ENCODE results near the gene NLE1.
A peak's percentile ranks its signal among the peaks of the same experiment; 100 is the strongest.

The NLE1 gene

DNA sequence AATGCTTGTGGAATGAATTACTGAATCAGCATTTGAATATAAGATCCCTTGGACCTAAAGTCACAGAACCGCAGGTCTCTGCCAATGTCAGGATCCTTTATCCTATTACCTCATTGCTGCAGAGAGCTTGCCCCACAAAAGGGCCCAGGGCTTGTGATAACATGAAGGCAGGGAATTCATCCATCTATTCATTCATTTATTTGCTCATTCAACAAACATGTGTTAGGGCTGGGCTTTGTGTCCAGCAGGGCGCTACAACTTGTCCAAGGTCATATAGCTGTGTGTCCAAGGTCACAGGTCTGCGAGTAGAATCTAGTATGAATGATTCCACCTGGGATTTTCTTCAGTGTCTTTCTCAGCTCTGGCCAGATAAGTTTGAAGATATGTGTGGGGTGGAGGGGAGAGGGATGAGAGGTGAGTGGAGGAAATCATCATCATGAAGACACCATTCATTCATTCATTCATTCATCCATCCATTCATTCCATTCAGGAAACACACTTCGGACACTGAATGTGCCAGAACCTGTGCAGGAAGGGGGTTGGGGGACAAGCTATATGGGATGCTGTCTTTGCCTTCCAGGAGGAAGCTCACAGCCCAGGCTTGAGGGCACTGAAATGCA, 4.2 kb upstream of the NLE1 start:
- Histone ChIP-seq H3K9ac (ENCODE audit: low read length) (no peak overlapping the region), H3K4me1 (ENCODE audit: control insufficient read depth, insufficient read depth, low read length) (no peaks in the 10 kb centered on the region), H3K36me3 (ENCODE audit: control insufficient read depth, insufficient read depth, low read length, severe bottlenecking) (no peaks in the 10 kb centered on the region), H3K27me3 (replicated peaks; ENCODE audit: control insufficient read depth, insufficient read depth, low read length) (peaks cover 19% of the 10 kb centered on the region), H3K4me3 (ENCODE audit: low read length) (no peak overlapping the region), H3K9me3 (ENCODE audit: control insufficient read depth, low read length) (no peaks in the 10 kb centered on the region)
- no peak for DNase-seq (ENCODE audit: low read depth)

DNA sequence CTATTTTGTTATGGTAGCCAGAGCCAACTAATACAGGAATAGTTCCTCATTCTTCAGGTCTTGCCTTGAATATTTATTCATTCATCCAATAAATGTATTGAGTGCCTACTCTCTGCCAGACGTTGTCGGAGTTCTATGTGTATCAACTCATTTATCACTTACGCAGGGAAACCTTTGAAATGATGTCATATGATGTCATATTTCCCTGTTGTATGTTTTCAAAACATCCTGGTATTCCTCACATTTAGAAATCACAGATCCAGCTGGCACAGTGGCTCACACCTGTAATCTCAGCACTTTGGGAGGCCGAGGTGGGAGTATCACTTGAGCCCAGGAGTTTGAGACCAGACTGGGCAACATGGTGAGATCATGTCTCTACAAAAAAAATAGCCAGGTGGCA, 2.7 kb upstream of the NLE1 start:
- DNase-seq (ENCODE audit: low read depth) = no peak
- peaks cover 17% of the 10 kb centered on the region for H3K27me3 ChIP-seq (replicated peaks; ENCODE audit: control insufficient read depth, insufficient read depth, low read length)
- H3K4me3 ChIP-seq (ENCODE audit: low read length) = no peak overlapping the region
- H3K36me3 ChIP-seq (ENCODE audit: control insufficient read depth, insufficient read depth, low read length, severe bottlenecking) = peaks cover 2% of the 10 kb centered on the region
- no peak overlapping the region for H3K9ac ChIP-seq (ENCODE audit: low read length)
- no peaks in the 10 kb centered on the region for H3K9me3 ChIP-seq (ENCODE audit: control insufficient read depth, low read length)
- H3K4me1 ChIP-seq (ENCODE audit: control insufficient read depth, insufficient read depth, low read length) = peaks cover 7% of the 10 kb centered on the region

DNA sequence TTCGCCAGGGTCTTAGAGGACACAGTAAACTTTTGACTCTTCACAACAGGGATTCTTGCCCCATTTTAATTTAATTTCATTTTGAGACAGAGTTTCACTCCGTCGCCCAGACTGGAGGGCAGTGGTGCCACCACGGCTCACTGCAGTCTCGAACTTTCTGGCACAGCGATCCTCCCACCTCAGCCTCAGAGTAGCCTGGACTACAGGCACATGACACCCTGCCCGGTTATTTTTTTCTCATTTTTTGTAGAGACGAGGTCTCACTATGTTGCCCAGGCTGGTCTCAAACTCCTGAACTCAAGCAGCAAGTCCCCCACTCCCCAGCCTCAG, 329 bp upstream of the NLE1 start:
- Histone ChIP-seq H3K36me3 (ENCODE audit: control insufficient read depth, insufficient read depth, low read length, severe bottlenecking) (peaks cover 25% of the 10 kb centered on the region), H3K27me3 (replicated peaks; ENCODE audit: control insufficient read depth, insufficient read depth, low read length) (peaks cover 9% of the 10 kb centered on the region), H3K4me1 (ENCODE audit: control insufficient read depth, insufficient read depth, low read length) (peaks cover 7% of the 10 kb centered on the region), H3K9ac (ENCODE audit: low read length) (peak overlapping the region; percentile 25), H3K9me3 (ENCODE audit: control insufficient read depth, low read length) (no peaks in the 10 kb centered on the region), H3K4me3 (ENCODE audit: low read length) (peak overlapping the region; percentile 99)
- no peak for DNase-seq (ENCODE audit: low read depth)

DNA sequence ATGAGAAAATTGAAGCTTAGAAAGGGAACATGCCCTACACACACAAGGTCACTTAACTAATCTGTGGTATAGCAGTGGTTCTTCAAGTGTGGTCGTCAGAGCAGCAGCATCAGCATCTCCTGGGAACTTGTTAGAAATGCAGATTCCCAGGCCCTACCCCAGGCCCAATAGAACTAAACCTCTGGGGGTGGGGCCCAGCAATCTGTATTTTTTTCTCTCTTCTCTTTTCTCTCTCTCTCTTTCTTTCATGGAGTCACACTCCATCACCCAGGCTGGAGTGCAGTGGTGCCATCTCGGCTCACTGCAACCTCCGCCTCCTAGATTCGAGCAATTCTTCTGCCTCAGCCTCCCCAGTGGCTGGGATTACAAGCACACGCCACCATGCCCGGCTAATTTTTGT, 3.9 kb downstream of the NLE1 start:
- Histone ChIP-seq H3K9me3 (ENCODE audit: control insufficient read depth, low read length) (no peaks in the 10 kb centered on the region), H3K4me3 (ENCODE audit: low read length) (no peak overlapping the region), H3K36me3 (ENCODE audit: control insufficient read depth, insufficient read depth, low read length, severe bottlenecking) (peaks cover 67% of the 10 kb centered on the region), H3K27me3 (replicated peaks; ENCODE audit: control insufficient read depth, insufficient read depth, low read length) (no peaks in the 10 kb centered on the region), H3K4me1 (ENCODE audit: control insufficient read depth, insufficient read depth, low read length) (peaks cover 19% of the 10 kb centered on the region), H3K9ac (ENCODE audit: low read length) (no peak overlapping the region)
- DNase-seq (ENCODE audit: low read depth) = no peak

DNA sequence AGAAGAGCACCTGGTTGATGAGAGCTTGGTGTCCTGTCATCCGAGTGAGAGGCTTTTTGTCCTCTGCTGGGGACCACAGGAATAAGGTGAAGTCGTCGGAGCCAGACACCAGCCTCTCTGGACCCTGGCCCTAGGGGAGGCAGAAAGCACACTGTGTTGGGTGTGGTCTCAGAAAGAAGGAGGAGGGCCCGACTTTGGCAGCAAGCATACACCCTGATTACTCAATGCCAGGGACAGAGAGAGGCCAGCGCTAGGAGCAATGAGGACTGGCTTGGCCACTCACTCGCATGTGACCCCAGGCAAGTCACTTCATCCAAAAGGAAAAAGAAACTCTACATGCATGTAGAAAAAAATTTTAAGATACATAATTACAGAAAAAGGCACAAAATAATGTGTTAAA, 6.8 kb downstream of the NLE1 start:
- peaks cover 21% of the 10 kb centered on the region for H3K4me1 ChIP-seq (ENCODE audit: control insufficient read depth, insufficient read depth, low read length)
- no peaks in the 10 kb centered on the region for H3K9me3 ChIP-seq (ENCODE audit: control insufficient read depth, low read length)
- H3K36me3 ChIP-seq (ENCODE audit: control insufficient read depth, insufficient read depth, low read length, severe bottlenecking) = peaks cover 87% of the 10 kb centered on the region
- no peak overlapping the region for H3K9ac ChIP-seq (ENCODE audit: low read length)
- no peak overlapping the region for H3K4me3 ChIP-seq (ENCODE audit: low read length)
- no peak for DNase-seq (ENCODE audit: low read depth)
- H3K27me3 ChIP-seq (replicated peaks; ENCODE audit: control insufficient read depth, insufficient read depth, low read length) = no peaks in the 10 kb centered on the region

DNA sequence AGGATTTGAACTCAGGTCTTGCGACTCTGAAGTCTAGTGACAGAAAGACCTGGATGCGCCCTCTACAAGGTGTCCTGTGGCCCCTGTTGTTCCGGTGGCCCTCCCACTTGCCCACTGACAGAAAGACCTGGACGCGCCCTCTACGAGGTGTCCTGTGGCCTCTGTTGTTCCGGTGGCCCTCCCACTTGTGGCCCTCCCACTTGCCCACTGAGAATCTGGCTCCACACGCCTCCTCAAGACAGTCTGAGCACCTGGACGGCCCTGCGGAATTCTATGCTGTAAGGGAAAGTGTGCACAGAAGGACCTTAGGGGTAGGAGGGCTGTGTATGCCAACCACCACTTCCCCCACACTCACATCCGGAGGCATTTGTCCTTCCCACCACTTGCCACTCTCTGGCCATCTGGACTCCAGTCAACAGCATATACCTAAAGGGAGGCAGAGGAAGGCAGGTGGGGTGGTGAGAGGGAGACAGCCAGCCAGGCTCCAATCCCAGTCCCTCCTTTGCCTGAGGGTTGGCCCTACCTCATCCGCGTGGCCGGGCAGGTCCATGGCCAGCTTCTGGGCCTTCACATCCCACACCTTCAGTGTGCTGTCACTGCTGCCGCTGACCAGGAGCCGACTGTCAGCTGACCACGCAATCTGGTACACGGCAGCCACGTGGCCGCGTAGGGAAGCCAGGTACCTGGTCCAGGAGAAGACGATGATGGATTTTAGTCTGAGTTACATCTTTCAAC, 9.1 kb downstream of the NLE1 start:
- DNase-seq (ENCODE audit: low read depth) = no peak
- peaks cover 68% of the 10 kb centered on the region for H3K36me3 ChIP-seq (ENCODE audit: control insufficient read depth, insufficient read depth, low read length, severe bottlenecking)
- no peaks in the 10 kb centered on the region for H3K27me3 ChIP-seq (replicated peaks; ENCODE audit: control insufficient read depth, insufficient read depth, low read length)
- no peak overlapping the region for H3K9ac ChIP-seq (ENCODE audit: low read length)
- H3K9me3 ChIP-seq (ENCODE audit: control insufficient read depth, low read length) = no peaks in the 10 kb centered on the region
- no peak overlapping the region for H3K4me3 ChIP-seq (ENCODE audit: low read length)
- peaks cover 40% of the 10 kb centered on the region for H3K4me1 ChIP-seq (ENCODE audit: control insufficient read depth, insufficient read depth, low read length)

DNA sequence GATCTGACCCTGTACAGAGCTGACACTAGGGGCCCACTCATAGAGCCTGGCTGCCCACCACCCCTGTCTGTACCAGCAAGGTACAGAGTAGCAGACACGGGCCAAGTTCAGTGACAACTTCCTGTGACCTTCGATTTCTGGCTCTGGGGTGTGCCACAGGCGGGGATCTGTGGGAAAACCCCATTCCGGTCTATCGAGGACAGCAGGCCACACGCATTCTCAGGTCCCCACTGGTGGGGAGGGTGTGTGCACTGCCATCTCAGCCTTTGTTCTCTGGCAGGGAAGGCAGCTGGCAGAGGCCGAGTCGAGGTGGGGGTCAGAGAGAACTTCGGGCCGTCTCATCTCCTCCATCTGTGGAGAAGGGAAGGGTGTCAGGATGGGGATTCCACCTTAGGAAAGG, 10.0 kb downstream of the NLE1 start:
- H3K36me3 ChIP-seq (ENCODE audit: control insufficient read depth, insufficient read depth, low read length, severe bottlenecking) = peaks cover 60% of the 10 kb centered on the region

DNA sequence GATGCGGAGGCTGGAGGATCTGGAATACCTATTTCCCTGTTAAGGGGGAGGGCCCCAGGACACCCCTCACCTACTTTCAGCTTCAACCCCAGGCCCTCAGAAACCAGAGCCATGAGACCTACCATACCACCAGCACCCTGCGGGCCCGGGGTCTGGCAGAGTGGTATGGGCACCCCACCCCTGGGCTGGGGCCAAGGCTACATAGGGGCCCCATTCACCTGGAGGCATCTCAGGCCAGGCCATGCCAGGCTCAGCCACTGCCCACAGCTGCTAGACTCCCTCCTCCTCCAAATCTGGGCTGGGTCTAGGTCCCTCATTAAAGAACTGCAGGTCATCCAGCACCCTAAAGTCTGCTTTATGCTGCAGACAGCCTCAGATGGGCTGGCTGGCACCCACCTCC, 11.7 kb downstream of the NLE1 start:
- Histone ChIP-seq H3K9me3 (ENCODE audit: control insufficient read depth, low read length) (no peaks in the 10 kb centered on the region), H3K4me1 (ENCODE audit: control insufficient read depth, insufficient read depth, low read length) (peaks cover 39% of the 10 kb centered on the region), H3K9ac (ENCODE audit: low read length) (no peak overlapping the region), H3K4me3 (ENCODE audit: low read length) (no peak overlapping the region), H3K27me3 (replicated peaks; ENCODE audit: control insufficient read depth, insufficient read depth, low read length) (no peaks in the 10 kb centered on the region), H3K36me3 (ENCODE audit: control insufficient read depth, insufficient read depth, low read length, severe bottlenecking) (peaks cover 42% of the 10 kb centered on the region)
- no peak for DNase-seq (ENCODE audit: low read depth)

More for the DNA sequence above, 10.0 kb downstream of the NLE1 start:
- Histone ChIP-seq H3K9me3 (ENCODE audit: control insufficient read depth, low read length) (no peaks in the 10 kb centered on the region), H3K4me1 (ENCODE audit: control insufficient read depth, insufficient read depth, low read length) (peaks cover 46% of the 10 kb centered on the region), H3K27me3 (replicated peaks; ENCODE audit: control insufficient read depth, insufficient read depth, low read length) (no peaks in the 10 kb centered on the region), H3K9ac (ENCODE audit: low read length) (no peak overlapping the region), H3K4me3 (ENCODE audit: low read length) (no peak overlapping the region)
- DNase-seq (ENCODE audit: low read depth) = no peak

DNA sequence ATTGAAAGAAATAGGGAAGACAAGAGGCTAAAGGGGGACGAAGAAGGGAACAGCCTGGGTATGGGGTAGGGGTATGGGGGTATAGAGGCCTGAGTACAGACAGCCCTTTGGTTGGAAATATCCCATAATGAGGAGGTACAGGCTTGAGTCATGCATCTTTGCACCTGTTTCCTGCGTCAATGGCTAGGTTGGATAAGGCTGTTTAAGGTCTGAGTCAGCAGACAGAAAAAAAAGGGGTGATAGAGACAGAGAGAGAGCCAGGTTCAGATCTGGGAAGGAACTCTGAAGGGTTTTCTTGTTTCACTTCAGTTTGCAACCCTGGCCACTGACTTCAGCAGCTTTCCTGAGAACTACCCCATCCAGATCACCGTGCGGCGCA, 12.1 kb downstream of the NLE1 start:
- no peak overlapping the region for H3K9ac ChIP-seq (ENCODE audit: low read length)
- DNase-seq (ENCODE audit: low read depth) = no peak

DNA sequence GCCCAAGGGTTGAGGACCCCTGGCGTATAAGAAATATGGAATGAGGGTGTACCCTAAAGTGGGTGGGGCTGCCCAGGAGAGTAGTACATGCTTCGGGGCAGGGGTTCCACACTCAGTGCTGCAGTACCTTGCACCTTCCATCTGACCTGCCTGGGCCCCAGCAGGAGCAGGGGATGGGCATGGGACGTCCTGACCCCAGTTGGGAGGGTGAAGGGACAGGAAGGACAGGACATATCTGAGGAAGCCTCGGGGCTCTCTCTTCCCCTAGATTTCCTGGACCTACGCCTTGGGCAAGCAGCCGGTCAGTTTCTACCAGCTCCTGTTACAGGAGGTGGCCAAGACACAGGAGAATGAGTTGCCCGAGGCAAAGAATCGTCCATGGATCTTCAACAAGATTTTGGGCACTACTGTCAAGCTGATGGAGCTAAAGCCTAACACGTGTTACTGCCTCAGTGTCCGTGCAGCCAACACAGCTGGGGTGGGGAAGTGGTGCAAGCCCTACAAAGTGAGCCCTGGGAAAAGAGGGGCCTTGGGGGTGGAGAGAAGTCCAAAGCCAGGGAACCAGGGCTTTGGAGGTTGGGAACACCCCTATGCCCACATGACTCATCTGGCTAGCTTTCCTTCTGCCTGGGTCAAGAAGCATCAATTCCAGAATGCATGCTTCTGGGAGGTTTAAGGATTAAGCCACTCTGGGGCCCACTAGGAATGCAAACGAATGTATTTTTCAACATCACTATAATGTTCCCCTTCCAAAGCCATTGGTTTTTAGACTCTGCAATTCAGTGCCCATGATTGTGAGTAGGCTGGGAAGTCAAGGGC, 12.7 kb downstream of the NLE1 start:
- DNase-seq (ENCODE audit: low read depth) = peak; percentile 44
- no peaks in the 10 kb centered on the region for H3K9me3 ChIP-seq (ENCODE audit: control insufficient read depth, low read length)
- H3K9ac ChIP-seq (ENCODE audit: low read length) = no peak overlapping the region

More for the DNA sequence above, 12.1 kb downstream of the NLE1 start:
- no peaks in the 10 kb centered on the region for H3K9me3 ChIP-seq (ENCODE audit: control insufficient read depth, low read length)
- H3K4me3 ChIP-seq (ENCODE audit: low read length) = no peak overlapping the region
- no peaks in the 10 kb centered on the region for H3K27me3 ChIP-seq (replicated peaks; ENCODE audit: control insufficient read depth, insufficient read depth, low read length)
- peaks cover 38% of the 10 kb centered on the region for H3K36me3 ChIP-seq (ENCODE audit: control insufficient read depth, insufficient read depth, low read length, severe bottlenecking)
- peaks cover 36% of the 10 kb centered on the region for H3K4me1 ChIP-seq (ENCODE audit: control insufficient read depth, insufficient read depth, low read length)

DNA sequence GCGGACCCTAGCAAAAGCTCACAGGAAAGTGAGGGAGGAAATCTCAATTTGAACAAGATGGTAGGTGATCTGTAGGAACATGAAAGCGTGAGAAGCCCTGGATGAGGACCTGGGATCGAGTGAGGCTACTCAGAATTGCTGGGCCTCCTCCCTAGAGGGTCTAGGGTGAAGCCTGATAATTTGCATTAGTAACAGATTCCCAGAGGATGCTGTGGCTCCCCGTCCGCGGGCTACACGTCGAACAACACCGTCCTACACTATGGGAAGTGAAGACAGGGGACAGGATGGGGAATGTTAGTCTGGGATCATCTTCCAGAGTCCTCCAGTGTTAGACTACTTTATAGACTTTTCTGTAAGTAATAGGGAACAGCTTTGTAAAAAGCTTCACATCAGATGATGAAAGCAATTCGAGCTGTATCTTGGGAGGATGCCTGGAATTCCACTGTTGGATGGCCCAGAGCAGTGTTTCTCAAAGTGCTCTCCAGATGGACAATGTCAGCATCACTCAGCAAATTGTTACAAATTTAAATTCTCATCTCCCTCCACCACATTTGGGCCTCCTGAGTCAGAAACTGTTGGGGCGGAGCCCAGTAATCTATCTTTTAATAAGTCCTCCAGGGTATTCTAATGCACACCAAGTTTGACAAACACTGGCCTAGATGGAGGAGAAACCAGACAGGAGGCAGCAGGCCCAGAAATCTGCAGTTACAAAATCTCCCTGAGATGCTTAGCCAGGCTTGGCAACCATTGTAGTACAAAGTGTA, 14.2 kb downstream of the NLE1 start:
- Histone ChIP-seq H3K4me1 (ENCODE audit: control insufficient read depth, insufficient read depth, low read length) (peaks cover 35% of the 10 kb centered on the region), H3K4me3 (ENCODE audit: low read length) (no peak overlapping the region), H3K9me3 (ENCODE audit: control insufficient read depth, low read length) (no peaks in the 10 kb centered on the region), H3K36me3 (ENCODE audit: control insufficient read depth, insufficient read depth, low read length, severe bottlenecking) (peaks cover 18% of the 10 kb centered on the region), H3K9ac (ENCODE audit: low read length) (peak overlapping the region; percentile 54), H3K27me3 (replicated peaks; ENCODE audit: control insufficient read depth, insufficient read depth, low read length) (no peaks in the 10 kb centered on the region)
- peak; percentile 87 for DNase-seq (ENCODE audit: low read depth)

More for the DNA sequence above, 12.7 kb downstream of the NLE1 start:
- Histone ChIP-seq H3K27me3 (replicated peaks; ENCODE audit: control insufficient read depth, insufficient read depth, low read length) (no peaks in the 10 kb centered on the region), H3K4me3 (ENCODE audit: low read length) (peak overlapping the region; percentile 26), H3K4me1 (ENCODE audit: control insufficient read depth, insufficient read depth, low read length) (peaks cover 35% of the 10 kb centered on the region), H3K36me3 (ENCODE audit: control insufficient read depth, insufficient read depth, low read length, severe bottlenecking) (peaks cover 32% of the 10 kb centered on the region)

Data from adipocyte (in vitro differentiated cells).